HG03159 (cell line): Measurements from ENCODE around the gene GRB2.
"Not testable (repeated sequence)": the region's sequence is repeated elsewhere in the genome, so short reads cannot be mapped to it uniquely, and the experiment has no call there.

Experiments
- ATAC-seq: cut with Tn5 transposase; IDR thresholded peaks from one replicate; pipeline ENCODE4 v1.9.1; 2021; ENCODE audit warnings: mild to moderate bottlenecking, moderate library complexity; ENCODE audit not compliant: unreplicated experiment

GRB2 gene

GRCh38 chr17:75356260-75356937, 49.1 kb downstream of the GRB2 start:
- no peak for ATAC-seq

- ATAC-seq, result no peak
Measured at GRCh38 chr17:75353176-75353575, 52.3 kb downstream of the GRB2 start.

- no peak for ATAC-seq
Measured at GRCh38 chr17:75352079-75352569, 53.4 kb downstream of the GRB2 start.

GRCh38 chr17:75350706-75351105, 54.8 kb downstream of the GRB2 start:
- no peak for ATAC-seq

- no peak for ATAC-seq
Measured at GRCh38 chr17:75350029-75350428, 55.4 kb downstream of the GRB2 start.

GRCh38 chr17:75349589-75349988, 55.9 kb downstream of the GRB2 start:
- ATAC-seq, result no peak

GRCh38 chr17:75348386-75349012, 57.0 kb downstream of the GRB2 start:
- ATAC-seq, result no peak

- ATAC-seq, result no peak
Measured at GRCh38 chr17:75346906-75347305, 58.6 kb downstream of the GRB2 start.

- not testable (repeated sequence) for ATAC-seq
Measured at GRCh38 chr17:75346368-75346767, 59.1 kb downstream of the GRB2 start.

- peak; percentile 71 for ATAC-seq
Measured at GRCh38 chr17:75345514-75346167, 59.8 kb downstream of the GRB2 start.

GRCh38 chr17:75344666-75345065, 60.8 kb downstream of the GRB2 start:
- ATAC-seq, result no peak

- ATAC-seq, result no peak
Measured at GRCh38 chr17:75342996-75343395, 62.5 kb downstream of the GRB2 start.

GRCh38 chr17:75341784-75342486, 63.5 kb downstream of the GRB2 start:
- no peak for ATAC-seq

- ATAC-seq, result no peak
Measured at GRCh38 chr17:75340631-75341030, 64.8 kb downstream of the GRB2 start.

- no peak for ATAC-seq
Measured at GRCh38 chr17:75339971-75340370, 65.5 kb downstream of the GRB2 start.

GRCh38 chr17:75338335-75338734, 67.1 kb downstream of the GRB2 start:
- ATAC-seq, result no peak

- ATAC-seq, result no peak
Measured at GRCh38 chr17:75335315-75335714, 70.2 kb downstream of the GRB2 start.

GRCh38 chr17:75334723-75335122, 70.8 kb downstream of the GRB2 start:
- no peak for ATAC-seq

GRCh38 chr17:75331671-75332070, 73.8 kb downstream of the GRB2 start:
- no peak for ATAC-seq

- no peak for ATAC-seq
Measured at GRCh38 chr17:75327757-75328156, 77.7 kb downstream of the GRB2 start.

- ATAC-seq, result no peak
Measured at GRCh38 chr17:75326226-75326848, 79.1 kb downstream of the GRB2 start.
